ENCODE measurements around the gene PSMD13. TPM values are rescaled to one million over a fixed set of nuclear protein-coding genes. Genes with fewer than 3 reads are reported as not detected.

PSMD13 gene
- total RNA-seq, 2 experiments from 2014 or later = 246 to 250 TPM

DNA sequence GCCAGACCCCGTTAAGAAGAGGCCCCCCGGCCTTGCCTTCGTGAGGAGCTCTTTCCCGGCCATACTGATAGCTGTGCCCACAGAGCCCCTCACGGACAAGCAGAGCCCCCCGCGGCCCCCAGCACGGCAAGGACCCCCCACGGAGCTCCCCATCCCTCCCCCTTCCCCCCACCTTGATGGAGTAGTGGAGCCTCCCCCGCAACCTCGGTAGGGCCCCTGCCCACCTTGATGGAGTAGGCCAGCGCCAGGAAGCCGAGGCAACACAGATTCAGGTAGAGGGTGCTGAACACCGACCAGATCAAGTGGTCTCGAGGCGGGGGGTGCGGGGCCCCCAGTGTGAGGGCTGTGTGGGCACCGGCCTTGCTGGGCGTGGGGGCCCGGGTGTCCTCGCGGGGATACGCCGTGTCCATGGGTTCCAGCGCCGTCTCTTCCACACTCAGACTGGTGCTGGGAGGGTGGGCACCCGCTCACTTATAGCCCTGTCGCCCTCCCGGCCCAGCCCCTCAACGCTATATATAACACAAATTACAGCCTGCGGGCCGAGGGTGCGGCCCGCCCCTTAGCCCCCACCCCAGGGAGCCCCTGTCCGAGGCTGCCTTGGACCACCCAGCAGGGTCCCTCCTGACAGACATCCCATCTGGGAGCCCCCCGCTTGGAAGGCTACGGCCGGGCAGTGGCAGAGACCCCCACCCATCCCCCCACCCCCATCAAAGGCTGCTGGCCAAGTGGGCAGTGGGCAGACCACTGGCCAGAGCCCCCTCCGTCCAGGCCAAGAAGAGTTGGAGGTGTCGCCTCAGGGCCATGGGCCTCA is 62.5 kb downstream of the PSMD13 start, which contains the start of gene IFITM5:
IFITM5 (minus strand) TSS at position 446 of the 811 bp plus-strand sequence; CDS start at position 410, 36 bp downstream.
- CTCF ChIA-PET = interaction anchor here (0.6 to 1.7 kb wide), 4 partner anchors 9 to 247 kb away, joined by 3 to 4 read pairs (median 3); no protein-coding TSS in a partner anchor
- POLR2A ChIA-PET = no interaction called here

DNA sequence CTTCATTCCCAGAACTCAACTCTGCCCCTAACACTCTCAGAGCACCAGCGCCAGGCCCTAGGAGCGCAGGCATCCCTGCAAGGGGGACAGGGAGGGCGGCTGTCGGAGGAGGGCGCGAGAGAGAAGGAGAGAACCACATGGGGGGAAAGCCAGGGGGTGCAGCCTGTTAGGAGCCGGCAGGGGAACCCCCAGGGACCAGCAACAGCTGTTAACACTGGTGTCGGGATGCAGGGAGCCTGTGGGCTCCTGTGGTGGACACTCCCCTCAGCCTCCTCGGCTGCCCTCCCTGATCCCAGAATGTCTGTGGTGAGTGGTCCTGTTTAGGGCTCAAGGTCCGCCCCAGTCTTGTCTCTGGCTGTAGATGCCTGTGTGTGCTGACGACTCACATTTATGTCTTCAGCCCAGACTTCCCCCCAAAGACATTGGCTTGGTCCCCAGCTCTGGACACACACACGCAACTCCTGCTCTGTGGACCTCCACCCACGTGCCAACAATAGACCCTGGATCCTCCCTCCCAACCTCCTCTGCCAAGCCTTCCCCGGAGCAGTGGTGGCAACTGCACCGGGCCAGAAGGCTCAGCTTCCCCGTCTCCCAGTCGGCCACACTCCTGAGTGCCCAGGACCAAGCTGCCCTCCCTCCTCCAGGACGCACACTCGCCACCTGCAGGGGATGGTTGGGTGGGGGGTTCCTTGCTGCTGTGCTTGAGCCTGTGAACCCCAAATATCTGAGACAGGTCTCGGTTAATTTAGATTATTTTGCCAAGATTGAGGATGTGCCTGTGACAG is 63.4 kb downstream of the PSMD13 start:
- POLR2A ChIA-PET = no interaction called here
- CTCF ChIA-PET = interaction anchor here (1.1 to 1.8 kb wide), 6 partner anchors 10 to 62 kb away, joined by 3 to 4 read pairs (median 3); partner anchors contain the start of gene PGGHG

Other genes with a start within 250 kb of the PSMD13 start
- gene SCGB1C1, start 43.9 kb upstream of the PSMD13 start, total RNA-seq = not detected
- 10 to 100 TPM; 39.8 to 40.6 TPM for gene BET1L, start 29.6 kb upstream of the PSMD13 start, total RNA-seq
- gene RIC8A, start 29.3 kb upstream of the PSMD13 start, total RNA-seq = 100 to 1,000 TPM; 120 to 124 TPM
- gene SIRT3, start 634 bp upstream of the PSMD13 start, total RNA-seq = 10 to 100 TPM; 13.5 to 16.0 TPM
- 1 to 10 TPM; 1.5 to 1.8 TPM for gene NLRP6, start 41.4 kb downstream of the PSMD13 start, total RNA-seq
- gene PGGHG, start 52.1 kb downstream of the PSMD13 start, total RNA-seq = 10 to 100 TPM; 84.3 to 85.2 TPM
- not detected for gene IFITM5, start 62.5 kb downstream of the PSMD13 start, total RNA-seq
- 100 to 1,000 TPM; 179 to 189 TPM for gene IFITM2, start 70.8 kb downstream of the PSMD13 start, total RNA-seq
- 10 to 100 TPM; 97.5 to 99.3 TPM for gene IFITM1, start 77.1 kb downstream of the PSMD13 start, total RNA-seq
- 10 to 100 TPM; 30.8 to 36.7 TPM for gene IFITM3, start 83.9 kb downstream of the PSMD13 start, total RNA-seq
- gene B4GALNT4, start 132.5 kb downstream of the PSMD13 start, total RNA-seq = under 1 TPM; 0.38 to 0.42 TPM
- gene PKP3, start 157.2 kb downstream of the PSMD13 start, total RNA-seq = under 1 TPM in 1 of 2 experiments, not detected in 1; 0.50 TPM
- 10 to 100 TPM; 34.4 to 35.6 TPM for gene SIGIRR, start 178.0 kb downstream of the PSMD13 start, total RNA-seq
- gene ANO9, start 205.0 kb downstream of the PSMD13 start, total RNA-seq = 10 to 100 TPM; 21.9 to 22.0 TPM
- 10 to 100 TPM; 26.2 to 30.0 TPM for gene PTDSS2, start 213.3 kb downstream of the PSMD13 start, total RNA-seq